Panc1 (cell line): ENCODE data around the gene COX7B.

Experiments
- POLR2AphosphoS5 ChIP-seq: IDR thresholded peaks from 2 replicates; pipeline ENCODE4 v1.6.1; 2012; ENCODE audit warnings: mild to moderate bottlenecking, low read depth, low read length, moderate library complexity
- SIN3A ChIP-seq: IDR thresholded peaks from 2 replicates; pipeline ENCODE4 v1.6.1; 2012; ENCODE audit warnings: low read depth, mild to moderate bottlenecking, low read length, moderate library complexity, borderline replicate concordance; ENCODE audit not compliant: insufficient read depth
- TF ChIP-seq, protein P1 (sequence below): fragments of 450-650 bp; IDR thresholded peaks from 2 replicates; pipeline ENCODE4 v1.5.1; 2017; ENCODE audit warnings: mild to moderate bottlenecking
- TF ChIP-seq, protein P2 (sequence below), 2 experiments: IDR thresholded peaks; 2 replicates each; pipeline ENCODE4 v1.6.1; 2011 to 2012; ENCODE audit warnings: low read depth in 2 of 2, control low read depth in 1 of 2, low read length in 1 of 2, mild to moderate bottlenecking in 1 of 2, moderate library complexity in 1 of 2; ENCODE audit not compliant: insufficient read depth in 1 of 2

DNA sequence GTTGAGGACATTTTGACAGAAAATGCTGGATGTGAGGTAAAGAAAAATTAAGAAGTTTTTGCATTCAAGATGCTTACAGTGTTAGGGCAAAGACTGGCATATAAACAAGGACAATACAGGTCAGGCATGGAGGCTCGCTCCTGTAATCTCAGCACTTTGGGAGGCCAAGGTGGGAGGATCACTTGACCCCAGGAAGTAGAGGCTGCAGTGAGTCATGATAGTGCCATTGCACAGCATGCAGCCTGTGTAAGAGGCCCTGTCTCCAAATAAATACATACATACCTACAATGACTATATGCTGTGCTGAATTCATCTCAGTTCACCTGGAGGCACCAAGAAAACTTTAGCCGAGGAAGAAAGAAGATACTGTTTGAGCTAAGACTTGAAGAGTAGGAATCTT, 6.4 kb upstream of the COX7B start:
- no peak for TF ChIP-seq POLR2AphosphoS5
- TF ChIP-seq, protein P1, sequence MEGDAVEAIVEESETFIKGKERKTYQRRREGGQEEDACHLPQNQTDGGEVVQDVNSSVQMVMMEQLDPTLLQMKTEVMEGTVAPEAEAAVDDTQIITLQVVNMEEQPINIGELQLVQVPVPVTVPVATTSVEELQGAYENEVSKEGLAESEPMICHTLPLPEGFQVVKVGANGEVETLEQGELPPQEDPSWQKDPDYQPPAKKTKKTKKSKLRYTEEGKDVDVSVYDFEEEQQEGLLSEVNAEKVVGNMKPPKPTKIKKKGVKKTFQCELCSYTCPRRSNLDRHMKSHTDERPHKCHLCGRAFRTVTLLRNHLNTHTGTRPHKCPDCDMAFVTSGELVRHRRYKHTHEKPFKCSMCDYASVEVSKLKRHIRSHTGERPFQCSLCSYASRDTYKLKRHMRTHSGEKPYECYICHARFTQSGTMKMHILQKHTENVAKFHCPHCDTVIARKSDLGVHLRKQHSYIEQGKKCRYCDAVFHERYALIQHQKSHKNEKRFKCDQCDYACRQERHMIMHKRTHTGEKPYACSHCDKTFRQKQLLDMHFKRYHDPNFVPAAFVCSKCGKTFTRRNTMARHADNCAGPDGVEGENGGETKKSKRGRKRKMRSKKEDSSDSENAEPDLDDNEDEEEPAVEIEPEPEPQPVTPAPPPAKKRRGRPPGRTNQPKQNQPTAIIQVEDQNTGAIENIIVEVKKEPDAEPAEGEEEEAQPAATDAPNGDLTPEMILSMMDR = no peak
- TF ChIP-seq, protein P2, sequence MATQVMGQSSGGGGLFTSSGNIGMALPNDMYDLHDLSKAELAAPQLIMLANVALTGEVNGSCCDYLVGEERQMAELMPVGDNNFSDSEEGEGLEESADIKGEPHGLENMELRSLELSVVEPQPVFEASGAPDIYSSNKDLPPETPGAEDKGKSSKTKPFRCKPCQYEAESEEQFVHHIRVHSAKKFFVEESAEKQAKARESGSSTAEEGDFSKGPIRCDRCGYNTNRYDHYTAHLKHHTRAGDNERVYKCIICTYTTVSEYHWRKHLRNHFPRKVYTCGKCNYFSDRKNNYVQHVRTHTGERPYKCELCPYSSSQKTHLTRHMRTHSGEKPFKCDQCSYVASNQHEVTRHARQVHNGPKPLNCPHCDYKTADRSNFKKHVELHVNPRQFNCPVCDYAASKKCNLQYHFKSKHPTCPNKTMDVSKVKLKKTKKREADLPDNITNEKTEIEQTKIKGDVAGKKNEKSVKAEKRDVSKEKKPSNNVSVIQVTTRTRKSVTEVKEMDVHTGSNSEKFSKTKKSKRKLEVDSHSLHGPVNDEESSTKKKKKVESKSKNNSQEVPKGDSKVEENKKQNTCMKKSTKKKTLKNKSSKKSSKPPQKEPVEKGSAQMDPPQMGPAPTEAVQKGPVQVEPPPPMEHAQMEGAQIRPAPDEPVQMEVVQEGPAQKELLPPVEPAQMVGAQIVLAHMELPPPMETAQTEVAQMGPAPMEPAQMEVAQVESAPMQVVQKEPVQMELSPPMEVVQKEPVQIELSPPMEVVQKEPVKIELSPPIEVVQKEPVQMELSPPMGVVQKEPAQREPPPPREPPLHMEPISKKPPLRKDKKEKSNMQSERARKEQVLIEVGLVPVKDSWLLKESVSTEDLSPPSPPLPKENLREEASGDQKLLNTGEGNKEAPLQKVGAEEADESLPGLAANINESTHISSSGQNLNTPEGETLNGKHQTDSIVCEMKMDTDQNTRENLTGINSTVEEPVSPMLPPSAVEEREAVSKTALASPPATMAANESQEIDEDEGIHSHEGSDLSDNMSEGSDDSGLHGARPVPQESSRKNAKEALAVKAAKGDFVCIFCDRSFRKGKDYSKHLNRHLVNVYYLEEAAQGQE (IDR thresholded peaks at IDR 0.05; ENCODE audit: insufficient read depth in 1 of 2, low read depth in 2 of 2, low read length in 1 of 2) = no peak
- TF ChIP-seq SIN3A = no peak
